NOMO-1 (cell line): ENCODE results near the gene NHERF1.
A peak's percentile ranks its signal among the peaks of the same experiment; 100 is the strongest.

Experiments used
- DNase-seq, 2 experiments: peaks; one replicate each; lab custom pipeline; 2025; ENCODE audit not compliant: unreplicated experiment in 2 of 2; lab: John Stamatoyannopoulos, UW

The NHERF1 gene

DNA sequence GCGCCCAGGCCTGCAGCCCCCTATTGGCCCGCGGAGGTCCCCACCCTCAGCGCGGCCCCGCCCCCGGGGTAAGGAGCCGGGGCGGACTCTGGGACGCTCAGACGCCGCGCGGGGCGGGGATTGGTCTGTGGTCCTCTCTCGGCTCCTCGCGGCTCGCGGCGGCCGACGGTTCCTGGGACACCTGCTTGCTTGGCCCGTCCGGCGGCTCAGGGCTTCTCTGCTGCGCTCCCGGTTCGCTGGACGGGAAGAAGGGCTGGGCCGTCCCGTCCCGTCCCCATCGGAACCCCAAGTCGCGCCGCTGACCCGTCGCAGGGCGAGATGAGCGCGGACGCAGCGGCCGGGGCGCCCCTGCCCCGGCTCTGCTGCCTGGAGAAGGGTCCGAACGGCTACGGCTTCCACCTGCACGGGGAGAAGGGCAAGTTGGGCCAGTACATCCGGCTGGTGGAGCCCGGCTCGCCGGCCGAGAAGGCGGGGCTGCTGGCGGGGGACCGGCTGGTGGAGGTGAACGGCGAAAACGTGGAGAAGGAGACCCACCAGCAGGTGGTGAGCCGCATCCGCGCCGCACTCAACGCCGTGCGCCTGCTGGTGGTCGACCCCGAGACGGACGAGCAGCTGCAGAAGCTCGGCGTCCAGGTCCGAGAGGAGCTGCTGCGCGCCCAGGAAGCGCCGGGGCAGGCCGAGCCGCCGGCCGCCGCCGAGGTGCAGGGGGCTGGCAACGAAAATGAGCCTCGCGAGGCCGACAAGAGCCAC lies at the start of gene NHERF1:
NHERF1 (plus strand) TSS at position 100 of the 750 bp plus-strand sequence; CDS start at position 319, 219 bp downstream.
- DNase-seq, result no peak

DNA sequence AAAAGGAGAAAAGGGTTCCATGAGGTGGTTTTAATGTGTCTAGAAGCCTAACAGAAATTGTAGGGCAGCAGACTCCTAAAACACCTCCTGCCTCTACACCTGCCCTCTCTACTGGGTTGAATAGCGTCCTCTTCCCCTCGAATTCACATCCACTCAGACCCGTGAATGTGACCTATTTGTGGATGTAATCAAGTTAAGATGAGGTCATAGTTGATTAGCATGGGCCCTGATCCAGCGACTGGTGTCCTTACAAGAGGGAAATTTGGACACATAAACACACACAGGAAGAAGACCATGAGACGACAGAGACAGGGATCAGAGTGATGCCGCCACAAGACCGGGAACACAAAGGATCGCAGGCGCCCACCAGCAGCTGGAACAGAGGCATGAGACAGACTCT lies 49.2 kb upstream of the NHERF1 start:
- no peak for DNase-seq

DNA sequence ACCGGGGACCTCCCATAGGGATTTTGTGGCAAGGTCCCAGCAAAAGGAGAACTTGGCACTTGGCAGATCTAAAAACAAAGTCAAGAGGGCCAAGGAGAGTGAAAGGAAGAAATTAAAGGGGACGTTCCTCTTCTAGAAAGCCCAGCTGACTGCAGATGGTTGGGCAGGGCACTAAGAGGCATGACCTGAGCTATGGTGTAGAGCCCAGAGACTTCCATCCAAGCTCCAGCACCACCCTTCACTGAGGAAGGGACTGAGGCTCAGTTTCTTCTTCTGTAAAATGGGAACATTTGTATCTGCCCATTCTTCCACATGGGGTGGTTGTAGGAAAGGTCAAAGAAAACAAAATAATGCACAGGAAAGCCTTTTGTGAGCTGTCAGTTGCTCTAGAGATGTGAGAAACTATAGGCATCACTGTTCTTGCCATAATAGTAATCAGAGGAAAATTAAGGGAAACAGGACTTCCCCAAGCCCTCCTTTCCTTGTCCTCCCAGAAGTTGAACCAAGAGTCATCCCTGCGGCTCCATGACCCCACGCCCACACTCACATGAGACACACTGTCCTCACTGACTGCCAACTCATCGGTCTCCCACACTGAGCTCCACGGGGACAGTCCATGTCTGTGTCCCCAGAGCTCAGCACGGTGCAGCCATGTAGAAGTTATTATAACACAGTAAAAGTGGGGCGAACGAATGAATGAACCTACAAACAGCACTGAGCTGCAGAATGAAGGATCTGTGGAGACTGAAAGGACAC lies 46.1 kb upstream of the NHERF1 start:
- no peak for DNase-seq

DNA sequence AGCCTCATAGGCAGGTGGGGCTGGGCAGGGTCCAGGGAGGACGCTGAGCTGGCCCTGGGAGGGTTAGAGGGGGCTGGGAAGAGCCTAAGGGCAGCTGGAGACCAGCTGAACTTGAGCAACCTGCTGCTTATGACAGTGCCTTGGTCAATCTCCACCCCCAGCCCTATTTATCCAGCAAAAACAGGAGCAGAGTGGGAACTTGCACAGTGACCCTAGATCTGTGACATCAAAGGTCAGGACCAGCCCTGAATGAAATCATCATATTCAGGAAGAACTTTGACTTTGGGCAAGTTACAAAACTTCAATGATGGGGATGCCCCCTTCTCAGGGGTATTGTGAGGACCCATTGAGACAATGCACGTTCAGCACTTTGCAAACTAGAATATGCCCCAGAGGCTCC lies 45.1 kb upstream of the NHERF1 start:
- no peak for DNase-seq

DNA sequence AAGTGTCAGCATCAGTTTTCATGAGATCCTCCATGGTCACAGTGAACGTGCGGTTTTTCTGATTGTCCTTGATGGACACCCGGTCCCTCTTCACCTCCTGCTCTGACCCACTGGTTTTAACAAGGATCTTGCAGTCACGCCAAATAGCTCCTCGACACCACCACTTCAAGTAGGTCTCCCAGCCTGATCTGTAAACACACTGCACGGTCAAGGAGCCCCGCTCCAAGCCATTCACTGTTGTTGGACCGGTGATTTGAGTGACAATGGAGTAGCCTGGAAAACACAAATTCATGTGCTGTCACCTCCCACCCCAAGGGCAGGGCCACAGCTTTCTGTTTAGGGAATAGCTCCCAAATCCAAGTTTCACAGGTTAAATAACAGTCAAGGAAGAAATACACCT lies 43.9 kb upstream of the NHERF1 start:
- no peak for DNase-seq

DNA sequence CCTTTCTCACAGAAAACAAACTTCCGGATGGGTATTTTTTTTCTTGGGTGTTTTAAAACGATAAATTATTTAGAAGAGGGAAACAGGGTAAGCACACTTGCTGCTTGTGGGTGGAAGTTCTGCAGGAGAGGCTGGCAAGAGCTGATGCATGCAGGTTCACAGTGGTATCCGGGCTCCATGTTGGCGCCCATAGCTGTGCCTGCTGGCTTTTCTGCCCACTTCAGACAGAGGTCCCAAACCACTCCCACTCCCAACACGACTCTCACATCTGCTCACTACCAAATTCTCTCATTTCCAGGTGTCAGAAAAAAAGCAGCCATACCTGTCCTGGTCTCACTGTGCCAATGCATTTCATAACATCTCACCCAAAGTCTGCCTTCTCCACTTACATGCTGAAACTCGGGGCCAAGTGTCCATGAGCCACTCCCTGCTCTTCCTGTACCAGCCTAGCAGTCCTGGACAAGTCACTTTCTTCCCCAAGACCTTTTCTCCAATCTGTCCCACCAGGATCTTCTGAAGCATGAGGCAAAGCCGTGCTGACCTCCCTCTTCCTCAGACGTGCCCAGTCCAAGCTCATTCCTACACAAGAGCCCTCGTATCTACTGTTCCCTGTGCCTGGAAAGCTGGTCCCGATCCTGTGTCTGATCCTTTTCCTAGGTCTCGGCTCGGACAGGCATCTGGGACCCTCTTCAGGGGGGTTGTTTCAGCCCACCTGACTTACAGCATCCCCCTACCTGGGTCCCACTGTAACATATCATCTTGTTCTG lies 37.2 kb upstream of the NHERF1 start:
- DNase-seq, result no peak

GRCh38 chr17:74712301-74712700 lies 36.1 kb upstream of the NHERF1 start:
- no peak for DNase-seq

- DNase-seq, result peak; percentile 68 to 91
Measured at GRCh38 chr17:74712756-74713155, 35.7 kb upstream of the NHERF1 start, which contains the start of gene CD300LF. TSS of gene CD300LF (minus strand) at chr17:74712923. CDS start at chr17:74712866, 57 bp downstream.

DNA sequence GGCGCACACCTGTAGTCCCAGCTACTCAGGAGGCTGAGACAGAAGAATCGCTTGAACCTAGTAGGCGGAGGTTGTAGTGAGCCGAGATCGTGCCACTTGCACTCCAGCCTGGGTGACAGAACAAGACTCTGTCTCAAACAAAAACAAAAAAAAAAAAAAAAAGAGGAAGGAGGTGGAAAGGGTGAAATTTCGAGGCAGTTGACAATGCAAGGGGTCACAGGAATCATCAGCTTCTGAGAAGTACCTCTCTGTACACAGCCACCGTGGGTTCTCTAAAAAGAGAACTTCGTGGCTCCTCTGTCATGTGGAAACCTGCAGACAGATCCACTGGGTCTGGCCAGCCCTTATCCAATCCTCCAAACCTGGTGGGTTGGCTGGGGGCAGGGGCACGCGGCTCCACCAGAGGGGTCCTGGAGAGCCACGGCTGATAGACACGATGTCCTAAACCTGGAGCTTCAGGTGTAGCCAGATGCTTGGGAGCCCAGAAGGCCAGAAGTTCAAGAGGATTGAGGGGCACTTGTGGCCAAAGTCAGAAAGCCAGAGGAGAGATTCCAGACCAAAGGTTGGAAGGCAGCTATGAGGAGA lies 35.2 kb upstream of the NHERF1 start:
- DNase-seq, result peak in 1 of 2 experiments; percentile 57

- no peak for DNase-seq
Measured at GRCh38 chr17:74715144-74715543, 33.3 kb upstream of the NHERF1 start.

DNA sequence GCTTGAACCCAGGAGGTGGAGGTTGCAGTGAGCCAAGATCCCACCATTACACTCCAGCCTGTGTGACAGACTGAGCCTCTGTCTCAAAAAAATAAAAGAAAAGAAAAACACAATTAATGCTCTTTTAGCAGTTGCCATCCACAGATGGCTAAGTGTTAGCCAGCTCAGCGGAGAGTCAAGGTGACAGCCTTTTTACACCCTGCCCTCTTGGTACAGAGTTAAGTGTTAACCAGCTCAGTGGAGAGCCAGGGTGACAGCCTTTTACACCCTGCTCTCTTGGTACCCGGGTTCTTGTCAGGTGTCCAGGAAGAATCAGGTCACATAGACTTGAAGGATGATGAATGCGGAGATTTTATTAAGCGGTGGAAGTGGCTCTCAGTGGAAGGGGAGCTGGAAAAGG lies 27.9 kb upstream of the NHERF1 start:
- DNase-seq, result no peak

- no peak for DNase-seq
Measured at GRCh38 chr17:74722782-74723181, 25.6 kb upstream of the NHERF1 start.

DNA sequence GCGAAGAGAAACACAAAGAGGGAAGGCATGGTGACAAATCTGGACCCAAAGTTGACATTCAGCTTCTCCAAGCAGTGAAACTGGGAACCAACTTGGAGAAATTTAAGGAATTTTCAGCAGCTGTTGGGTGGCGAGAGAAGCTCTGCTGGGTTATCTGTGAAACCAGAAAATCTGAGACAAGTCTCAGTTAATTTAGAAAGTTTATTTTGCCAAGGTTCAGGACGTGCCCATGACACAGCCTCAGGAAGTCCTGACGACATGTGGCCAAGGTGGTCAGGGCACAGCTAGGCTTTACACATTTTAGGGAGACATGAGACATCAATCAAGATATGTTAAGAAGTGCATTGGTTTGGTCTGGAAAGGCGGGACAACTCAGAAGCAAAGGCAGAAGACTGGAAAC lies 24.5 kb upstream of the NHERF1 start:
- DNase-seq, result no peak

GRCh38 chr17:74725111-74725510 lies 23.3 kb upstream of the NHERF1 start:
- no peak for DNase-seq

DNA sequence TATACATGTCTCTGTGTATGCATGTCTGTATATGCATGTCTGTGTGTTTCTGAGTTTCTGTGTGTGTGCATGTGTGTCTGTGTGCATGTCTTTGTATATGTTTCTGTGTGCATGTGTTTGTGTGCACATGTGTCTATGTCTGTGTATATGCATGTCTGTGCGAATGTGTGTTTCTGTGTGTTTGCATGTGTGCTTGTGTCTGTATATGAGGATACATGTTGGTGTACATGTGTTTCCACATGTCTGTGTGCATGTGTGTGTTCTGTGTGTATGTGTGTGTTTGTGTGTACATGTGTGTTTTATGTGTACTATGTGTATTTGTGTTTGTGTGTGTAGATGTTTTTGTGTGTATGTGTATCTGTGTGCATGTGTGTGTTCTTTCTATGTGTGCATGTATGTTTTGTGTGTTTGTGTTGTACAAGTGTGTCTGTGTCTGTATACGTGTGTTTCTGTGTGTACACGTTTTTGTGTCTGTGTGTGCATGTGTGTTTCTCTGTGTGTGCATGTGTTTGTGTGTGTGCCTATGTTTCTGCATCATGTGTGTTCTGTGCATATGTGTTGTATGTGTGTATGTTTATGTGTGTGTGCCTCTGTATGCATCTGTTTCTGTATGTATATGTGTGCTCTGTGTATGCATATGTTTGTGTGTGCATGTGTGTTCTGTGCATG lies 20.3 kb upstream of the NHERF1 start:
- no peak for DNase-seq

DNA sequence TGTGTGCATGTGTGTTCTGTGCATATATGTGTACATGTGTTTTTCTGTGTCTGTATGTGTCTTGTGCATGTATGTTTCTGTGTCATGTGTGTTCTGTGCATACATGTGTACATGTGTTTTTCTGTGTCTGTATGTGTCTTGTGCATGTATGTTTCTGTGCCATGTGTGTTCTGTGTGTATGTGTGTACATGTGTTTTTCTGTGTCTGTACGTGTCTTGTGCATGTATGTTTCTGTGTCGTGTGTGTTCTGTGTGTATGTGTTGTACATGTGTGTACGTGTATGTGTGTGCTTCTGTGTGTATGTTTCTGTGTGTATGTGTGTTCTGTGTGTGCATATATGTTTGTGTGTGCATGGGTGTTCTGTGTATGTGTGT lies 19.7 kb upstream of the NHERF1 start:
- no peak for DNase-seq

DNA sequence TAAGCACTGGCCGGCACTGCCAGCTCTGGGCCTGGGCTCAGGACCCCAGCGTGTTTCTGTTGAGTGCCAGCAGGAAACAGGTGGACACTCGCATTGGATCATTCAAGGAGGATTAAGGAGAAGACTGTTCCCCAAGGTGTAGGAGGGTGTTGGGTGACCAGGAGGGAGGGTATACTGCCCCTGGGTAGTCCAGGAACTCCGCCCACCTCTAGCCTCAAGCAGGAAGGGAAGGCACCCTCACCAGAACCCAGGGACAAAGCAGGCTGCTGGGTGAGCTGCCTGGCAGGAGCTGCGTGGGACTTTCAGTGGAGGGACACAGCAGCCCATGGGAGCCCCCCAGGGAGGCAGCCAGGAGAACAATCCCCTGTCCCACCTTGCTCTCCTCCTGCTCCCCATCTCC lies 19.1 kb upstream of the NHERF1 start:
- no peak for DNase-seq

- no peak for DNase-seq
Measured at GRCh38 chr17:74729866-74730265, 18.6 kb upstream of the NHERF1 start.

DNA sequence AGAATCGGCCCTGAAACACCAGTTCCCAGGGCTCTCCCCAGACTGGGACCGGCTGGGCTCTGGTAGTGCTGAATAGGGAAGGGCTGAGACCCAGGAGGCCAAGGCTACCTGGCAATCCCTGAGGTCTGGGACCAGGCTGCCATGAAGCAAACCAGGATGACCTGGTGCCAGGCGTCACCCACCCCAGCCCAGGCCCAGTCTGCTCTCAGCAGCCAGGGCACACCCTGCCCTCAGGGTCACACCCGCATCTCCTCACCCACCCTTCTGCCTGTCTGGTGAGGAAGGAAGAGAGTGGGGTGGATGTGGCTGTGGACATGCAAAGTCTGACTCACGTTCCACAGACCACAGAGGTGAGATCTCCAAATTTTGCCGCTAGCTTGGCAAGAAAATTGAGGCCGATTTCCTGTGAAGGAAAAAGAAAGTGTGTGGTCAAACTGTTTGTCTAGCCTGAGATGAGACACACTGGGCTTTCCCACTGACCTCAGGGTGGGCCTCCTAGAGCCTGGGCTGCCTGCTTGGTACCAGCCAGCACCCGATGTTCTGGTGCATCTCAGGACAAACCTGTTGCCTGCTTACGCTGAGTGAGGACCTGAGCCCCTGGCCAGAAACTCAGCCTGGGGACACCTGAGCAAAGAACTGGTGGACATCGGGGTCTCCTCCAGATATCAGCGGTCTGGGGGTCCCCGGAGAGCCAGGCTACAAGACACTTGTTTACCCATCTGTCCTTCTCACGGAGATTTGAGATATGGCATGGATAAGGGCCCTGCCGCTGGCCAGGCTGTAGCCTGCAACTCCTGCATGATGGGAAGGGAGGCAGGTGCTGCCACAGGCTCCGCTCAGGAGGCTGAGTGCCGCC lies 17.7 kb upstream of the NHERF1 start:
- DNase-seq, result peak; percentile 24 to 64

- DNase-seq, result no peak
Measured at GRCh38 chr17:74731347-74731605, 17.2 kb upstream of the NHERF1 start.
